ENCODE results near the gene PSPH. TPM values are rescaled to one million over a fixed set of nuclear protein-coding genes. Genes with fewer than 3 reads are reported as not detected.
"Not testable (repeated sequence)": the region's sequence is repeated elsewhere in the genome, so short reads cannot be mapped to it uniquely, and the experiment has no call there.

The PSPH gene
- total RNA-seq, 2 experiments from 2014 or later, result 15.7 to 18.6 TPM

- DNase-seq; intact Hi-C loops (cut with micrococcal nuclease); H3K4me3 Mint-ChIP-seq; H3K27ac Mint-ChIP-seq; H3K27me3 Mint-ChIP-seq (ENCODE audit: low read depth); H3K9me3 Mint-ChIP-seq; H3K4me1 Mint-ChIP-seq (ENCODE audit: low read depth); CTCF ChIA-PET: not testable (repeated sequence)
- peaks cover 23% of the 10 kb centered on the region for H3K36me3 Mint-ChIP-seq (ENCODE audit: low read depth)
Observed at GRCh38 chr7:56080726-56081435, 29.6 kb upstream of the PSPH start.

- intact Hi-C loops (cut with micrococcal nuclease), result no loop called here
- Mint-ChIP-seq H3K36me3 (ENCODE audit: low read depth) (peaks cover 26% of the 10 kb centered on the region), H3K27me3 (ENCODE audit: low read depth) (no peaks in the 10 kb centered on the region), H3K4me1 (ENCODE audit: low read depth) (peaks cover 2% of the 10 kb centered on the region), H3K4me3 (no peak overlapping the region), H3K27ac (no peak overlapping the region), H3K9me3 (no peaks in the 10 kb centered on the region)
- CTCF ChIA-PET, result interaction anchor here (1.4 kb wide), 1 partner anchor 14 kb away, joined by 4 read pairs; no protein-coding TSS in a partner anchor
- no peak for DNase-seq
Observed at GRCh38 chr7:56079450-56080185, 28.4 kb upstream of the PSPH start.

- peaks cover 6% of the 10 kb centered on the region for H3K4me1 Mint-ChIP-seq (ENCODE audit: low read depth)
- no peak overlapping the region for H3K4me3 Mint-ChIP-seq
- H3K27me3 Mint-ChIP-seq (ENCODE audit: low read depth), result no peaks in the 10 kb centered on the region
- no peaks in the 10 kb centered on the region for H3K9me3 Mint-ChIP-seq
- intact Hi-C loops (cut with micrococcal nuclease), result no loop called here
- CTCF ChIA-PET, result interaction anchor here (1.4 kb wide), 1 partner anchor 13 kb away, joined by 4 read pairs; no protein-coding TSS in a partner anchor
- no peak for DNase-seq
- H3K27ac Mint-ChIP-seq, result no peak overlapping the region
- peaks cover 29% of the 10 kb centered on the region for H3K36me3 Mint-ChIP-seq (ENCODE audit: low read depth)
Observed at GRCh38 chr7:56078196-56078595, 27.0 kb upstream of the PSPH start.

GRCh38 chr7:56077681-56078080 lies 26.4 kb upstream of the PSPH start:
- no peaks in the 10 kb centered on the region for H3K9me3 Mint-ChIP-seq
- CTCF ChIA-PET, result interaction anchor here (0.6 to 1.4 kb wide), 2 partner anchors 12 to 53 kb away, joined by 4 to 6 read pairs; no protein-coding TSS in a partner anchor
- no peak for DNase-seq
- no peak overlapping the region for H3K4me3 Mint-ChIP-seq
- intact Hi-C loops (cut with micrococcal nuclease), result no loop called here
- H3K27me3 Mint-ChIP-seq (ENCODE audit: low read depth), result no peaks in the 10 kb centered on the region
- H3K27ac Mint-ChIP-seq, result no peak overlapping the region
- peaks cover 34% of the 10 kb centered on the region for H3K36me3 Mint-ChIP-seq (ENCODE audit: low read depth)
- peaks cover 6% of the 10 kb centered on the region for H3K4me1 Mint-ChIP-seq (ENCODE audit: low read depth)

GRCh38 chr7:56074371-56074791 lies 23.1 kb upstream of the PSPH start:
- H3K27me3 Mint-ChIP-seq (ENCODE audit: low read depth), result no peaks in the 10 kb centered on the region
- peaks cover 32% of the 10 kb centered on the region for H3K36me3 Mint-ChIP-seq (ENCODE audit: low read depth)
- H3K4me3 Mint-ChIP-seq, result no peak overlapping the region
- intact Hi-C loops (cut with micrococcal nuclease), result loop anchor here (1.0 kb wide), 2 partner anchors 70 to 433 kb away; no protein-coding TSS in a partner anchor
- H3K27ac Mint-ChIP-seq, result peak overlapping the region; percentile 3
- H3K9me3 Mint-ChIP-seq, result no peaks in the 10 kb centered on the region
- peaks cover 6% of the 10 kb centered on the region for H3K4me1 Mint-ChIP-seq (ENCODE audit: low read depth)
- CTCF ChIA-PET, result interaction anchor here (0.5 to 4.9 kb wide), 23 partner anchors 9 to 750 kb away, joined by 3 to 19 read pairs (median 4); partner anchors contain the start of genes CCT6A, CHCHD2 and PSPH
- peak; percentile 72 for DNase-seq

GRCh38 chr7:56066376-56066775 lies 15.1 kb upstream of the PSPH start:
- H3K27me3 Mint-ChIP-seq (ENCODE audit: low read depth); H3K27ac Mint-ChIP-seq; intact Hi-C loops (cut with micrococcal nuclease); H3K4me3 Mint-ChIP-seq; H3K9me3 Mint-ChIP-seq; DNase-seq: not testable (repeated sequence)
- H3K36me3 Mint-ChIP-seq (ENCODE audit: low read depth), result peaks cover 38% of the 10 kb centered on the region
- H3K4me1 Mint-ChIP-seq (ENCODE audit: low read depth), result peaks cover 27% of the 10 kb centered on the region
- CTCF ChIA-PET, result interaction anchor here (2.1 kb wide), 1 partner anchor 8 kb away, joined by 8 read pairs; no protein-coding TSS in a partner anchor

- CTCF ChIA-PET, result interaction anchor here (0.6 to 2.1 kb wide), 3 partner anchors 9 to 13 kb away, joined by 3 to 8 read pairs (median 3); no protein-coding TSS in a partner anchor
- H3K36me3 Mint-ChIP-seq (ENCODE audit: low read depth), result peaks cover 38% of the 10 kb centered on the region
- H3K9me3 Mint-ChIP-seq, result no peaks in the 10 kb centered on the region
- H3K27me3 Mint-ChIP-seq (ENCODE audit: low read depth), result no peaks in the 10 kb centered on the region
- intact Hi-C loops (cut with micrococcal nuclease), result loop anchor here (1.0 to 5.0 kb wide), 5 partner anchors 13 to 1307 kb away; partner anchors contain the start of genes CCT6A, CHCHD2, PSPH and SEC61G
- peak; percentile 90 for DNase-seq
- peak within 1 kb of the TSS; percentile 91 for H3K27ac Mint-ChIP-seq
- H3K4me3 Mint-ChIP-seq, result peak within 1 kb of the TSS; percentile 88
- H3K4me1 Mint-ChIP-seq (ENCODE audit: low read depth), result peaks cover 41% of the 10 kb centered on the region
Observed at GRCh38 chr7:56063882-56064625, 12.8 kb upstream of the PSPH start, which contains the start of gene SUMF2. SUMF2 (plus strand) TSS chr7:56064286; CDS start chr7:56064312, 26 bp downstream.

GRCh38 chr7:56063500-56063881 lies 12.2 kb upstream of the PSPH start:
- peak overlapping the region; percentile 88 for H3K4me3 Mint-ChIP-seq
- H3K9me3 Mint-ChIP-seq, result no peaks in the 10 kb centered on the region
- CTCF ChIA-PET, result interaction anchor here (1.2 to 1.5 kb wide), 2 partner anchors 10 to 11 kb away, joined by 3 to 4 read pairs; no protein-coding TSS in a partner anchor
- H3K36me3 Mint-ChIP-seq (ENCODE audit: low read depth), result peaks cover 39% of the 10 kb centered on the region
- no peaks in the 10 kb centered on the region for H3K27me3 Mint-ChIP-seq (ENCODE audit: low read depth)
- intact Hi-C loops (cut with micrococcal nuclease), result loop anchor here (5.0 kb wide), 2 partner anchors 176 to 1306 kb away; partner anchors contain the start of genes SEC61G and ZNF713
- H3K4me1 Mint-ChIP-seq (ENCODE audit: low read depth), result peaks cover 44% of the 10 kb centered on the region
- no peak for DNase-seq
- peak overlapping the region; percentile 91 for H3K27ac Mint-ChIP-seq

GRCh38 chr7:56062382-56062781 lies 11.1 kb upstream of the PSPH start:
- Mint-ChIP-seq H3K27ac (peak overlapping the region; percentile 80), H3K36me3 (ENCODE audit: low read depth) (peaks cover 50% of the 10 kb centered on the region), H3K9me3 (no peaks in the 10 kb centered on the region), H3K27me3 (ENCODE audit: low read depth) (no peaks in the 10 kb centered on the region), H3K4me3 (peak overlapping the region; percentile 8), H3K4me1 (ENCODE audit: low read depth) (peaks cover 52% of the 10 kb centered on the region)
- CTCF ChIA-PET, result interaction anchor here (0.8 to 1.2 kb wide), 4 partner anchors 10 to 58 kb away, joined by 3 to 4 read pairs (median 4); partner anchors contain the start of genes CCT6A and PSPH
- DNase-seq, result no peak
- intact Hi-C loops (cut with micrococcal nuclease), result loop anchor here (5.0 kb wide), 2 partner anchors 175 to 1305 kb away; partner anchors contain the start of genes SEC61G and ZNF713

GRCh38 chr7:56053993-56054392 lies 2.7 kb upstream of the PSPH start:
- DNase-seq, result no peak
- CTCF ChIA-PET, result interaction anchor here (0.6 to 1.1 kb wide), 5 partner anchors 12 to 412 kb away, joined by 3 to 5 read pairs (median 3); no protein-coding TSS in a partner anchor
- Mint-ChIP-seq H3K27me3 (ENCODE audit: low read depth) (no peaks in the 10 kb centered on the region), H3K4me1 (ENCODE audit: low read depth) (peaks cover 56% of the 10 kb centered on the region), H3K4me3 (peak overlapping the region; percentile 20), H3K9me3 (no peaks in the 10 kb centered on the region), H3K36me3 (ENCODE audit: low read depth) (peaks cover 51% of the 10 kb centered on the region), H3K27ac (peak overlapping the region; percentile 39)
- intact Hi-C loops (cut with micrococcal nuclease), result loop anchor here (5.0 kb wide), 1 partner anchor 522 kb away; no protein-coding TSS in a partner anchor

GRCh38 chr7:56053379-56053778 lies 2.1 kb upstream of the PSPH start:
- Mint-ChIP-seq H3K4me1 (ENCODE audit: low read depth) (peaks cover 54% of the 10 kb centered on the region), H3K36me3 (ENCODE audit: low read depth) (peaks cover 47% of the 10 kb centered on the region)

More at GRCh38 chr7:56053379-56053778, 2.1 kb upstream of the PSPH start:
- no peak for DNase-seq
- Mint-ChIP-seq H3K27me3 (ENCODE audit: low read depth) (no peaks in the 10 kb centered on the region), H3K27ac (peak overlapping the region; percentile 56), H3K9me3 (no peaks in the 10 kb centered on the region), H3K4me3 (peak overlapping the region; percentile 68)
- intact Hi-C loops (cut with micrococcal nuclease), result loop anchor here (5.0 kb wide), 1 partner anchor 521 kb away; no protein-coding TSS in a partner anchor
- CTCF ChIA-PET, result interaction anchor here (1.1 kb wide), 2 partner anchors 12 to 36 kb away, joined by 3 read pairs; no protein-coding TSS in a partner anchor

Measured in activated naive CD4-positive, alpha-beta T cell treated with anti-CD3 and anti-CD28 coated beads for 36 hours (primary cell).